ENCODE data around the gene SMTN. TPM values are rescaled to one million over a fixed set of nuclear protein-coding genes. Genes with fewer than 3 reads are reported as not detected.

Gene SMTN
- total RNA-seq, 1 donor from 2014 or later: 210 TPM

DNA sequence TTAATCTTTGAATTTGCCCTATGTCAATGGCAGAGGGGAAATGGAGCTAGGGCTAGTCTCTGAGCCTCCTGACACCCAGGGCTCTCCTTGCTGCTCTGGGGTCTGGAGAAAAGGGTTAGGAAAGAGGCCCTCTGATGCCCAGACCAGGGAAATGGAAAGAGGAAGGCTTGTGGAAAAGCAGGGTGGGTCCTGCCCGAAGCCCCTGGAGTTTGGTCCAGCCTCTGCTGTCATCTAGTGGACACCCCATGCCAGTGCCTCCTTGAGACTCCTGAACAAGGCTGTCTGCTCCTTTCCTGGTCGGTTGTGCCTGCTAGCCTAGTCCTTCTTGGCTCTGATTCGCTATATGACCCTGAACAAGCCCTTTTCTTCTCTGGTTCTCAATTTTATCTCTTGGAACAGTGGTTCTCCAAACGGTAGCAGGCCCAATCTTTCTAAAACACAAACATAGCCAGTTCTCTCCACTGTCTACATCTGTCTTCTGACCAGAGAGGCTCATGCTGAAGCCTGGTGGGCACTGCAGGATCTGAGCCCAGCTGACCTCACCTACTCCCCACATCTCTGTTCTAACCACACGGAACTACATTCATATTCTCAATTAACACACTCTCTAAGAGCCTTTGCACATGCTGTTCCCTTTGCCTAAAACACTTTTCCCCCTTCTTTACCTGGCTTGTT is 68.0 kb downstream of the SMTN start:
- peak; percentile 81 for DNase-seq (ENCODE audit: low read depth)

DNA sequence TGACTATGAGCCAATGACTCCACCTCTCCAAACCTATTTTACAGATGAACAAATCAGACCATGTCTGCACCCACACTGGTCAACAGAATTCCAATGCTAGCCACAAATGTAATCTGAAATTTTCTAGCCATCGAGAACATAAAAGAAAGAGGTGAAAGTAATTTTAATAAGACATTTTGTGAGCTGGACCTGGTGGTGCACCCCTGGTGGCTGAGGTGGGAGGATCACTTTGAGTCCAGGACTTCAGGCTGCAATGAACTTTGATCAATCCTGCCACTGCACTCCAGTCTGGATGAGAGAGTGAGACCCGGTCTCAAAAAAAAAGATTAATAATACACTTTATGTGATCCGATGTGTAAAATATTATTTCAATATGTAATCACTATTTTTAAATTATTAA is 69.5 kb downstream of the SMTN start:
- DNase-seq (ENCODE audit: low read depth): no peak

- DNase-seq (ENCODE audit: low read depth): no peak
These were observed 70.8 kb downstream of the SMTN start for GRCh38 chr22:31151872-31152271.

DNA sequence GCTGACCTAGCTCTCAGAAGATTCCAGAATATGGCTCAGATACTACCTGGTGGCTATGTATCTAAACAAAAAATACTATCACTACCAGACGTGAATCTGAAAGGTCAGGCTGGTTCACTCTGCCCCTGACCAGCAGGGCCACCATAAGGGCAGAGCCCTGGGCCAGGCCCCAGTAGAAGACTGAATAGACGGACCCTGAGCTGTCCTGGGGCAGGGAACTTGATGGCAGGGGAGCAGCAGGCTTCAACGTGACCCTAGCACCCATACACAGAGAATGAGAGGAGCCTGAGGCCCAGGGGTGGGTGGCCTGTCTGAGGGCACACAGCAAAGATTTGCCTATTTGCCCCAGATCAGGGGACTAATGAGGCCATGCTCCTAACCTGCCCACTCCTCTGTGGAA is 72.2 kb downstream of the SMTN start:
- DNase-seq (ENCODE audit: low read depth): no peak

Other genes starting within 250 kb of the SMTN start
- 16.4 and 18.3 TPM in 2 replicates for gene MORC2, start 112.5 kb upstream of the SMTN start, total RNA-seq
- 54.2 and 54.5 TPM in 2 replicates for gene TUG1, start 112.1 kb upstream of the SMTN start, total RNA-seq
- gene SELENOM, start 26.2 kb downstream of the SMTN start, total RNA-seq: 223 and 238 TPM in 2 replicates
- 0.40 and 0.57 TPM in 2 replicates for gene INPP5J, start 41.6 kb downstream of the SMTN start, total RNA-seq
- gene PLA2G3, start 59.2 kb downstream of the SMTN start, total RNA-seq: 0.21 and 1.7 TPM in 2 replicates
- 26.6 and 30.3 TPM in 2 replicates for gene RNF185, start 78.9 kb downstream of the SMTN start, total RNA-seq
- 67.3 and 97.7 TPM in 2 replicates for gene LIMK2, start 131.0 kb downstream of the SMTN start, total RNA-seq
- gene PIK3IP1, start 211.2 kb downstream of the SMTN start, total RNA-seq: 10.9 and 16.0 TPM in 2 replicates